Activated CD4-positive, CD25-positive, alpha-beta regulatory T cell treated with anti-CD3 and anti-CD28 coated beads, Interleukin-2, amount 50 U/mL, for 24 hours (primary cell): ENCODE data around the gene FRY.
"Not testable (repeated sequence)": the region's sequence is repeated elsewhere in the genome, so short reads cannot be mapped to it uniquely, and the experiment has no call there.

Source experiments
- ATAC-seq, 2 donors: fragments of 150-1000 bp; cut with Tn5 transposase; one replicate each; pipeline ENCODE4 v1.10.0; 2021; ENCODE audit warnings: mild to moderate bottlenecking in 1 of 2, moderate library complexity in 1 of 2

Gene FRY

DNA sequence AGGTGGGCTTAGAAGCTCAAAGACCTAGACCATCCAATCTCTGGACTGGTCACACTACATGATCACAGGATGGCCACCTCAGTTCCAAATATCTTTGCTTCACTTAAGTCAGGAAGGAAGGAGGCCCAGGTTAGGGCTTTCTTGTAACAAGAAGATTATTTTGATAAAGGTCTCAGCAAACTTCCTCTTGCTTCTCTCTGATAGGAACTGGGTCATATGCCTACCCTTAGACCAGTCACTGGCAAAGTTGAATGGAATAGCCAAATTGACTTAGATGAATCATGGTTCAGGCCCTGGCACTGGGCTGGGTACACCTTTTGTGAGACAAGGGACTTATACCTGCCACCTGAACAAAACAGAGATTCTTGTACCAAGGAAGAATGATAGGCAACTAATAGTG lies 11.0 kb downstream of the FRY start:
- no peak for ATAC-seq

DNA sequence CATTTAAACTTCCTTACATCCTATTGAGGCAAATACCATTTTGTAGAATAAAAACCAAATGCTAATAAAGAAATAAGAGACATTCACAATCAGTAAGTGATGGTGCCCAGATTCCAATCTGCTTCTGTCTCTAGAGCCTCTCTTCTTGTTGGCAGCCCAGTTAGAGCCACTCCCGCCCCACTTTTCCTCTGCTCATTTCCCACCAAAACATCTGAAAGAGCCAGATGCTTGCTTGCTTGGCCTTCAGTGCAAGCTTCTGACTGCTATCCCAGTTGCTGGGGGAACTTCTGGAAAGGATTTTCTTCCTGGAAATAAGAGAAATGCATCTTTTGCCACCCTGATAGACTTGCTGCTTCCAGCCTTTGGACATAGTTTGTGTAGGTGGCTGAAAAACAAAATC lies 12.9 kb downstream of the FRY start:
- ATAC-seq, result no peak

DNA sequence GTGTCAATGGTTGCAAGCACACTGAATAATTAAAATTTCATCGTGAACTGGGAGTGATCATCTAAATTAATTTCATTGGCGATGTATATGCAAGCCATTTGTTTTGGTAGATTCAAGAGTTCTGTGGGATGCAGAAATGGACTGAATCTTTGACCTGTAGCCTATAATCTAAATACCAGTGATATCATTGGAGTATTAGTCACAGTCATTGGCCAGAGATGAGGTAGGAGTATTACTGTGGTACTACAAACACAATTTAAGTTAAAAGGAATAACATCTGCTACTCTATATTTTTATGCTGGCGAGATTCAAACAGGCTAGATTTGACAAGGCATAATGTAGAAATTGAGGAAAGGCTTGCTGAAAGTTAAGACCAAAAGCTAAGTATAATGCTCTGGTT lies 14.0 kb downstream of the FRY start:
- ATAC-seq, result no peak

DNA sequence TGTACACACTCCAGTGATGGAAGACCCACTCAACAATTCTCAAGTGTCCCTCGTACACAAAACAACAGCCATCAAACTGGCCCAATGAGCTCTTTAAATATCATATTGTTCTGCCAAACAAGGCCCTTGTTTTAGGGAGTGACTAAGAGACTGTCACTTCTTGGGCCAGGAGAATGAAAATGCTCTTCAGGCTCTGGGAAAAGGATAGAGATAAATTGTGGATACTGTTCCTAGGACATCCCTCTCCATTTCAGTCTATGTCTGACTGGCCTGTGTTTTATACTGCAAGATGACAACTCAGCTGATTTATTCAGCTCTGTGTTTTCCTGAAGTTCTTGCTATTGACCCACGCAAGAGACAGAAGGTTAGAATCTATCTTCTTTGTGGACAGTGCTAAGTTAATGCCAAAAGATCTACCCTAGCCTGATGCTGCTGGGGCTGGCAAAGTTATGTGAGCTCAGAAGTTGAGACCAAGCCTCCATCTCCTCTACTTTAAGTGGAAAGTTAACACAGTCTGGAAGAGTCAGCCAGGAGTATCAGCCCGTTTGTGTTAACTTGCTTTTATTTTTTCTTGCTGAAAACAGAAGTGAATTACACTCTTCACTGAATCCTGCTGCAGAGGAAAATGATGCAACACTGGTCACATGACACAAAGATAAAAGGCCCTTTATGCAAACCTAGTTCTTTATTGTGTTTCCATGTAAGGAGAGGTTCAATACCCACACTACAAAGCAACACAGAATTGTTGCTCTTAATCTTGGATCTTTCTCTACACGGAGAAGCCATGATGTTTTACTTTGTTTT lies 14.6 kb downstream of the FRY start:
- no peak for ATAC-seq

DNA sequence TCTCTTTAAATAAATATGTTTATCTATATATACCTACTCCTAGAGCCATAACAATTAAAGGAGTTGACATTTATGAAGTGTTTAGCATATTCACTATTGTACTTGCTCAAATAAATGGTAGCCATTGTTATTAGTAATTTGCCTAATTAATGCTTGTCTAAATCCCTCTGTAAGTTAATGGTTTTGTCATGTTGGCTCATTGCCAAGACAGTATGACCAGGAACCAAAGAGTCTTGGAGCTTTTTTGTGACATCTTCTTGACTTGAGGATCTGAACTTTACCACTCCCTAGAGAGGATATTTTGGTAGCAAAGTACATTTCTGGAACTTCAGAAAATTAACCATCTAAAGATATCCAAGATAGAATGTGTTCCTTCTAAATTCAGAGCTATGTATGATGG lies 15.5 kb downstream of the FRY start:
- no peak for ATAC-seq

DNA sequence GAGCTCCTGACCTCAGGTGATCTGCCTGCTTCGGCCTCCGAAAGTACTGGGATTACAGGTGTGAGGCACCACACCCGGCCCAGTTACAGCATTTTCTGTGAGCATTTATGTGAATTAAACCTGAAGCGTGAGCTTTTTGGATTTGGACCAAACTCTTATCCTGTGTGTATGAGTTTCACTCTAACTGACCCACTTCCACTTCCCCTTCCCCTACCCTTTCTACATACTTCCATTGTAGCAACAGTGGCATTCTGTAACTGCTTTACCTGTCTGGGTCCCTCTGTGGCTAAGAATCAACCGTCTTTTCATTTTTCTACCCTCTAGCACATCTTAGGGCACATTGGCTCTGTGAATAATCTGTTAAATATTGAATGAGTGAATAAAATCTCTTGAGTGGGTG lies 16.2 kb downstream of the FRY start:
- ATAC-seq, result no peak

DNA sequence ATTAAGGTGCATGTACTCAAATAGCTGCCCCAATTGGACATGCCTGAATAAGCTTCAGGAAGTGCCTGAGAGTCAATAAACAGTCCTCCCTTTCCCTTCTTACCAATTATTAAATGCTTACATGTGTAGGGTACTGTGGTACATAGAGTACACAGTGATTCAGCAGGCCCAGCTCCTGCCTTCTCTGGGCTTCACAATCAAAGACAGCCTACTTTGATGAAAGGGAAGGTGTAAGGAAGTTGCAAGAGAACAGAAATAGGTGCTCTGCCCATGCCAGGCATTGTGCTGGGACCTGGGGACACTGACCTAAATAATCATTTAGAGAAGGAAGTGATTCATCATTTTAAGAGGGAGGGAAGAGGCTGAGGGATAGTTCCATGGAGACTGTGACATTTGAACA lies 17.2 kb downstream of the FRY start:
- no peak for ATAC-seq

DNA sequence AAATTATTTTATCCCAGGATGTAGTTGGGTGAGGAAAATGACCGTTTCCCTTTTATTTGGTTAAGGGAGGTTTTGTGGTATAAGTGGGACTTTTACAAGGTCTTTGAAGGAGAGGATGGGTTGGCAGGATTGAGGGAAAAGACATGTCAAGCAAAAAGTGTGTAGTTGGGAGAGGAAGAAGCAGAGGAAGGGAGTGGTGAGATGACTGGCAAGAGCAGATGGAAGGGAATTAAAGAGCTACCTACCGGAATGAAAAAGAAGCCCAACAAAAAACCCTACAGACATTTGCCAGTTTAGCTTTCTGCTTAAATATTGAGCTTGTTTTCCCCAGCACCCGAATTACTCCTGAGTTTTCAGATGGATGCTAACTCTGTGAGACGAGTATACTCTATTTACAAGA lies 19.6 kb downstream of the FRY start:
- ATAC-seq, result no peak

DNA sequence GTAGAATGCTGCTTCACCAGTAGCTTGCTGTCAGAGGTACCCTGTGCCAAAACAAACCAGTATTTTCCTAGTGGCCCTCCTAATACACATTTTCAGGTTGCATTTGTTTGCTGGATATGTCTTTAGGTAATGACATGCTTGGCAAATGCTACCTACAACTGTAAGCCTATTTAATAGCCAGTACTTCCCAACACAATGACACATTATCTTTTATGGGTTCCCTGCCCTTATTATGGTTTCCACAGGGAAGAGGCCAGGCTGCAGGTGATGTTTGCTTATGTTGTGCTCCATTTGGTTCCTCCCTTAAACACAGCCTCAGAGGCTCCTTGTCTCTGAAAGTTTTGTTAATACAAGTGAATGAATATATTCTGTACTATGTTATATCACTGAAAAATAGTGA lies 24.7 kb downstream of the FRY start:
- ATAC-seq, result no peak

DNA sequence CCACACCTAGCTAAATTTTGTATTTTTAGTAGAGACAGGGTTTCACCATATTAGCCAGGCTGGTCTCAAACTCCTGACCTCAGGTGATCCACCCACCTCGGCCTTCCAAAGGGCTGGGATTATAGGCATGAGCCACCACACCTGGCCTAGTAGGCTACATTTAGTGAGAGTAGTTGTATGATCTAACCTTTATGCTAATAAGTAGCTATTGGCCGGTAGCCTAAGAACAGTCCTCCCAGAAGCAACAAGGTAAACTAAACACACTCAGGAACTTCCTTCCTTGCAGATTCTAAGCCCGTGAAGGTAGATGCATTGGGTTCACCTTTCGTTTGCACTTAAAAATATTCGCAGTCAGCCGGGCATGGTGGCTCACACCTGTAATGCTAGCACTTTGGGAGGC lies 25.8 kb downstream of the FRY start:
- ATAC-seq, result not testable (repeated sequence)

DNA sequence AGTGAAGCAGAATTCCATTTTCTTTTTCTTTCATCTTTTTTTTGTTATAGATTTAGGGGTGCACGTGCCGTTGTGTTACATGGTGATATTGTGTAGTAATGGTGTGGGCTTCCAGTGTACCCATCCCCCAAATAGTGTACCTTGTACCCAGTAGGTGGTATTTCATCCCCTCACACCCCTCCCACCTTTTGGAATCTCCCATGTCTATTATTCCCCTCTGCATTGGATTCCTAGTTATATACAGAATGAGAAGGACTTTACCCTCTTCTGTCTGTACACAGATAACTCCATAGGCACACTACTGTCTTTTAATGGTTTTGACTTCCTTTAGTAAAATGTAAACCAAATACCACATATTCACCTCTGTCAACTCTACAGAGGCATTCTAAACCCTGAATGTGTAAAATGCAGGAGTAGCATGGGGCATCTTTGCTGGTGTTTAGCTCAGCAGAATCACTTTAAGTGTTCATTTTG lies 28.0 kb downstream of the FRY start:
- no peak for ATAC-seq

DNA sequence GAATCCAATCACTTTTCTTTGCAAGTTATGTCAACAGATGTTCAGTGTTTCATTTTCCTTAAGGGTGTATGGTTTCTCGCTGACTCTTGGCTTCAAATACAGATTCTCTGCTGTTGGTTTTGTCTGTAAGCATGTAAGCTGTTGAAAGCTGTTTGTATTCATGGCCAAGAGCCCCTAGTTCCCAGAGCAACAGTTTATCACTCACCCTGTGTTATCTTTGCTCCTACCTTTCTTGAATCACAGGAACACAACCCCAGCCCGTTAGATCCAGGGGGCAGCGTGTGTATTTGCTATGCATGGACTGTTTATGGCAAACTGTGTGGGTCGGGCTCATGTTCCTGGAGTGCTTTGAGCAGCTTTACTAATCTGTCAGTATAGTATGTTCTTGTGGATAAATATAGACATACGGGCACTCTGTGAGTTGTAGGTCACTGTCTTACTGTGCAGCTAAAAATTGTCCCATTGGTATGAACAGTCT lies 28.9 kb downstream of the FRY start:
- ATAC-seq, result no peak

DNA sequence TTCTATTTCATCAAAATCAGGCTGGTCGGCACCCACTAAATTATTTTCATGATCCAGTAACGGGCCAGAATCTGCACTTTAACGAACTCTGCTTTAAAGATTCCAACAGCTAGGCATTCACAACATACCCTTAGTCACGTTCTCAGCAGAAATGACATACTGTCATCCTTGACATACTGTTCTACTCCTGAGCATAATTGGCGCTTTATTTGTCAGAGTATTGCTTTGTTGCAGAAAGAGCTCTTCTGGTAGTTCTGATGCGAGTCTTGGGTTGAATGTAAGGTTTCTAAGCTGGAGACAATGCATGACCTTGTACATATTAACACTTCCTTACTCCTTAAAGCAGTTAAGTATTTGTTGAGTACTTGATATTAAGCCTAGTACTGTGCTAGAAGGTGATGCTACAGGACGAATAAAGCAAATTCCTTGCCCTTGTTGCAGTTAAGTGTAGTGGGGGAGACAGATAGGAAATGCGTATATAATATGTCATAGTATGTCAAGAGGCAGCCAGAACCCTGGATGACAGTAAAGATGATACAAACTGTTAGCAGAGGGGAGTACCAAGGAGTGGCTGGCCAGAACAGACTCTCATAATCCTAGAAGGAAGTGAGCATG lies 32.2 kb downstream of the FRY start:
- no peak for ATAC-seq

DNA sequence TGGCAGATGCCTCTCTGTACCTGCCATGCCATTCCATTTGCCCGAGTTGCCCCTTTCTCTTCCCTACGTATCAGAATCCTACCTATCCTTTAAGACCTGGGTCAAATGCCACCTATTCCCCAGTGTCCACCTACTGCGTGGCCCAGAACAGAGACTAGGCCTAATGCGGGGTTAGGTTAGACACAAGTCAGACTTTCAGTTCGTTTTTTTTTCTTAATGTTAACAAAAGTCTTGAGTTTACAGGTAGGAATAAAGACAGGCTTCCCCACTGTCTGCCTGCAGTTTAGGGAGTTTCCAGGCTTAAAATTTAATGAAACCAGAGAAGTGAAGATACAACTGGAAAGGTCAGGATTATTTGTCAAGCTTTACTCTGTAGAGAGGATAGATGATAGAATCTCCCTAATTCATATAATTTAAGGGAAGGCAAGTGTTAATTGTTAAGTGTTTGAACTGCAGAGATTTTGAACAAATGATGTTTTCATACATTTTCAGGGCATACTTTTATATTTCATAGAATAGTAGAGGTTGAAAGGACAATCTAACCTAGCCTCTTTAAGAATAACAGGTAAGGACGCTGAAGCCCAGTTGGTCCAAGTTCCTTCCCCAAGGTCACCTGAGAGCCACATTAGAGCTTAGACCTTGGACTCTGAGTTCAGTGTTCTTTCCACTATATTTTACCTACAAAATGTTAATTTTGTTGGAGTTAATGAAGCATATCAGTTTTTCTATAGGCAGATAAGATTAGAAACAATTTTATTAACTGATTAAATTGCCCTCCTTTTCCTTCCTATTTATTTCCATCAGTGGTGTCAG lies 35.8 kb downstream of the FRY start:
- ATAC-seq, result no peak

DNA sequence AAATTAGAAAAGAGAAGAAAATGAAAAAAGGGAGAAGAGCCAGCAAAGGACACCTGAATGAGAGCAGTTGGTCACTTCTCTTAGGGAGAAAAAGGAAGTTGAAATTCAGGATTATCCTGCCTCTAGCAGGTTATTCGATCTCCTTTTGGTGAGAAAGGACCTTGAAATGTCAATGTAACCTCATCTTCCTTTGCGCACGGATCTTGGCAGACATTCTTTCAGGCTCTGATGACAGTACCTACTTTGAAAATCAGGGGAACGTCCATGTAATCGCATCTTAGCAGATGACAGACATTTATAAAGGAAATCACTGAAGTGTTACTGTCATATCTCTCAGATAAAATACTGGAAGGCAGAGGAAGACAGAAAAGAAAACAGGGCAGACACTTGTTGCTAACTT lies 36.7 kb downstream of the FRY start:
- no peak for ATAC-seq

DNA sequence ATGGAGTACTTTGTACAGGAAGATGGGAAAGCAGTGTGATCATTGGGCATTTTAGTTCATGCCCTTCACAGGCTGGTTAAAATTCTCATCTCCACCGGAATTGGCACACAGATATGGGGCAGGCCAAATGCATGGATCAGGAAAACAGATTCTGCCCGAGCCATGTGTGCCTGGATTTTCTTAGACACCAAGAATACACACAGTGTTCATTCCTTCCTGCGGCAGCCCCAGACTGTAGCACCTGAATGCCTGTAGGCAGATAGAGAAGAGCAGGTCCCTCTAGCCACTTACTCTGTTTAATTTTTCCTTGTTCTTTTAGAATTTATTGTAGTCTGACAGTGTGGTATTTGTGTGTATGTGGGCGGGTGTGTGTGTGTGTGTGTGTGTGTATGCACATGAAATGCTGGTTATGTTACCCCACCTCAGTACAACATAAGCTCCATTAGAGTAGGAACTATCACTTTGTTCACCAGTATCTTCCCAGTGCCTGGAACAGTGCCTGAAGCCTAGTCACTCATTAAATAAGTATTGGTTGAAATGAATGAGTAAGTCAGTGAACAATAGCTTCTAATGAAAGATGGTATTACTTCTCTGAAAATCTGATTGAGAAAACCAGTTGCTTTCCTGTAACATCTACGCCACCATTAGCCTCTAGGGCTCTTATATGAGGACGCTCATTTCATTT lies 41.7 kb downstream of the FRY start:
- no peak for ATAC-seq

DNA sequence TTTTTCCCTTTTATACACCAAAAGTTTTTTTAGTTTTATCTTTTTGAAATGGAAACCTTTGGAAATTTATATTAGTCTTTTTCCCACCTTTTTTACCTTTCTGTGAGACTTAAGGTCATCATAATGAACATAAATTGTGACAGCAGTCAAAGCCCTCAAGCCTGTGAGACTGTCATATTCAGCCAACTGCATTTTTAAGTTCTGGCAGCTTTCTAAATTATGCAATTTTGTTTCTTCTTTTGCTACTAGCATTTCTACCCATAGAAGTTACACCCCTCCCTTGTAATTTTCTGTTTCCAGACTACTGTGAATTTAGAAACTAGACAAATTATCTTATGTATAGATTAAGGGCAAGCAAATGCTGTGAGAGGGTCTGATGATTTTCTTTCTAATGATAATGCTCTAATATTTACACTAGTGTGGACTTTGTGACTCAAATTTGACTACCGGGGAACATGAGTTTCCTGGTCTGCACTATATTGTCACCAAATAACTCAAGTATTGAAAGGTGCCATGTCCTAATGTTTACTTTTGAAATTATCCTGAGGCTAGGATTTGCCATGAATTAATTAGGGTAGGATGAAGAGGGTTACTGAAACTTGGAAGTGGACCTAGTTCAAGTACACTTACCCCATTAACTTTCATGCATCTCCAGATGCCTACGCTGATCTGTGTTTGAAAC lies 43.7 kb downstream of the FRY start:
- no peak for ATAC-seq

DNA sequence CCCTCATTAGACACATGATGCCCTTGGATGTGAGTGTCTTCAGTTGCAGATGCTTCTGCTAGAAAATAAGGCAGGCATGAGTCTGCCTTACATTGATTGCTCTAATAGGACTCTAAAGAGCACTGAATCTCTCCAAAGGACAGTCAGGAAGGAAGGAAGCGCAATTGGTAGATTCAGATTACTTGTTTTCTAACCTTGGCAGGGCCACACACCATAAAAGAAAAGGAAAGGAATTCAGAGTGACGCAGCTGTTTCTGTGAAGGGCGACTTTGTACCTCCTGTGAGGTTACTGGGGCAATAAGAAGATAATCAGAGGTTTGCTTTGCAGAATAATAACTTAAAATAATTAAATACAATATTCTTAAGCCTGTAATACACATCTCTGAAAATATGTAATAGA lies 48.0 kb downstream of the FRY start:
- no peak for ATAC-seq

DNA sequence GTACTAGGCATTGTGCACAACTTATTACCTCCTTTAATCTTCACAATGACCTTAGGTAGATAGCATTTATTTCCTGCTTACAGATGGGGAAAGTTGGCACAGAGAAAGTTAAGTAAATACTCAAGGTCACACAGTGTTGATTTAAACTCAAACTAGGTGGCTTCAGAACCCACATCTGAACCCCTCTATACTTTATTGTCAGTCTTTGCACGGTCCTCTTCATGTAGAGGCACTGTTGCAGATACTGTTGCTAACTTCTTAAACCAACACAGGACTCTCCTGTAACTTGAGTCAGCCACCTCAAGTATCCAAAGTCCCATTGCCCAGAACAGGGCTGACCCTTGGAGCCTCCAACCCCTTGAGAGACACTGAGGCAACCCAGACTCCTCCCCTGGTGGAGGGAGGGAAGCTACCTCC lies 48.8 kb downstream of the FRY start:
- ATAC-seq, result no peak

DNA sequence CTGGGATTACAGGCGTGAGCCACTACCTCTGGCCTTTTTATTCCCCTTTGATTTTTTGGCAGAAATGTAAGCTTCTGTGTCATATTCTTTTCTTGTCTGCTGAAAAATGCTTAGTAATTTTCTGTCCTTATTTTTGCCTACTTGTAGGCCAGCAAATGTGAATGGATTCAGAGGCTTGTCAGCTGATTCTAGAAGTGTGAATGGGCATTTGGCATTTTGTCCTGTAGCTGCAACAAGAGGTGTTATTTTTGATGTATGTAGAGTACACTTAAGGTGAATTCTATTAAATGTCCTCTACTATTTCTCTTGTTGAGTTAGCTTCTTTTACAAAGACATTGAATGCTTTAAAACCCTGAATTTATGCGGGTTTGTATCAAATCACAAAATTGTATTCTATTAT lies 50.0 kb downstream of the FRY start:
- ATAC-seq, result no peak

DNA sequence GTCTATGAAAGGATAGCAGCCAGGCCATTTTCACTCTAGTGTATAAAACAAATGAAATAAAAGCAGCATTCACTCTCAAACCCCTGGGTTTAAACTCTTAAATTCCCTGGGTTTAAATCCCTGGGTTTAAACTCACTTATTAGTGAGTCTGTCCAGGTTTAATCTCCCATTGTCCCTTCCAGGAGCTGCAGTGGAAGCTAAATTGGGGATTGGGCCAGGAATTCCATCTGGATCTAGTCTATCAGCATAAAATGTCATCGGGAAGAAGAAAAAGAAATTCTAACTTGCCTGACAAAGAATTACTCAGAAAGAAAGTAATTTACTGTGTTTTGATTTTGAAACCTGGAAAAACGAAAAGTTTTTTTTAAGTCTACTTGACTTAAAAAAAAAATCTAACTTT lies 54.8 kb downstream of the FRY start:
- no peak for ATAC-seq

DNA sequence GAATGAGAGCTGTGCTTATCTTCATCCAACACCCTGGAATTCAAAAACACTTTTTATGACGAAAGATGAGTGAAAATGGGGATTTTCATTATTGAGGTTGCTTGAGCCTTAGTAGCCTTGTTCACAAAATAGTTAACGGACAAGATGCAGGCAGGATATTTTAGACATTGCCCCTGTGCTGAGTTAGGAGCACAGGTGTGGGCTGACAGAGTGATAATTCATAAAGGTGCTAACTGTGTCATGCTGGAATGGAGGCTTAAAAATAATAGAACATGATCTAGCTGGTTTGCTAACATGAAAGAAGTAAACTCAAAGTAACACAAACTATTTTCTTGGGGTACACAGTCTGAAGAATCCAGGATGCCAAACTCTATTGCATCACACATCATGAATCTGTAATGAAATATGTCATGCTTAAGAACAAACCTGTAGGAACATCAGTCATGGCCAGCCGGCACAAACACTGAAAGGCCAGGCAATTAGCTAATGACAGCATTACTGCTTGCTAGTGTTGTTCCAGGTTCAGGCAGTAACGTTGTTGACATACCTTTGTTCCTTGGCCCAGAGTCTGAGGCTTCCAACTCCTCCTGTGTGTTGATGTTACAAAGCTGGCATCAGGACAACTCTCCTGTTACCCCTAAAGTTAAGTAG lies 55.3 kb downstream of the FRY start:
- ATAC-seq, result no peak
